ENCODE measurements around the gene HEXD. TPM values are rescaled to one million over a fixed set of nuclear protein-coding genes. Genes with fewer than 3 reads are reported as not detected.

HEXD gene
- total RNA-seq, 1 donor from 2014 or later = 12.5 TPM

- no peak for DNase-seq (ENCODE audit: low spot score)
Measured at GRCh38 chr17:82489851-82490511, 71.8 kb downstream of the HEXD start.

- no peak for DNase-seq (ENCODE audit: low spot score)
Measured at GRCh38 chr17:82490512-82491195, 72.5 kb downstream of the HEXD start.

- no peak for DNase-seq (ENCODE audit: low spot score)
Measured at GRCh38 chr17:82491196-82491530, 73.0 kb downstream of the HEXD start.

GRCh38 chr17:82491533-82491932, 73.4 kb downstream of the HEXD start:
- DNase-seq (ENCODE audit: low spot score) = no peak

Other genes starting within 250 kb of the HEXD start
- gene CCDC57, start 205.5 kb upstream of the HEXD start, total RNA-seq (ENCODE audit: insufficient read depth, low replicate concordance) = 17.1 TPM
- 140 TPM for gene SLC16A3, start 189.3 kb upstream of the HEXD start, total RNA-seq (ENCODE audit: insufficient read depth, low replicate concordance)
- 50.3 TPM for gene CSNK1D, start 144.6 kb upstream of the HEXD start, total RNA-seq (ENCODE audit: insufficient read depth, low replicate concordance)
- gene CD7, start 100.7 kb upstream of the HEXD start, total RNA-seq (ENCODE audit: insufficient read depth, low replicate concordance) = 2.9 TPM
- 6.7 TPM for gene SECTM1, start 84.6 kb upstream of the HEXD start, total RNA-seq (ENCODE audit: insufficient read depth, low replicate concordance)
- gene TEX19, start 59.1 kb upstream of the HEXD start, total RNA-seq (ENCODE audit: insufficient read depth, low replicate concordance) = not detected
- gene UTS2R, start 46.6 kb upstream of the HEXD start, total RNA-seq (ENCODE audit: insufficient read depth, low replicate concordance) = 0.48 TPM
- gene OGFOD3, start 239 bp downstream of the HEXD start, total RNA-seq (ENCODE audit: insufficient read depth, low replicate concordance) = 8.4 TPM
- 38.0 TPM for gene CYBC1, start 32.4 kb downstream of the HEXD start, total RNA-seq (ENCODE audit: insufficient read depth, low replicate concordance)
- 39.7 TPM for gene NARF, start 40.4 kb downstream of the HEXD start, total RNA-seq (ENCODE audit: insufficient read depth, low replicate concordance)
- gene FOXK2, start 101.4 kb downstream of the HEXD start, total RNA-seq (ENCODE audit: insufficient read depth, low replicate concordance) = 25.0 TPM
- gene WDR45B, start 230.1 kb downstream of the HEXD start, total RNA-seq (ENCODE audit: insufficient read depth, low replicate concordance) = 95.1 TPM

Data from umbilical cord (tissue), 2 donors.